Osteoblast (primary cell): ENCODE measurements around the gene SIX4. TPM values are rescaled to one million over a fixed set of nuclear protein-coding genes. Genes with fewer than 3 reads are reported as not detected.
A peak's percentile ranks its signal among the peaks of the same experiment; 100 is the strongest.

Experiments
- DNase-seq: peaks from one replicate; pipeline ENCODE4 v3.0.0; 2011; ENCODE audit warnings: low spot score, mixed read lengths; ENCODE audit not compliant: insufficient read length; ENCODE audit errors: missing footprints
- H2AFZ ChIP-seq: 2 replicates; pipeline ENCODE4 v1.6.0; 2011; ENCODE audit warnings: mild to moderate bottlenecking, low read length
- H3K27ac ChIP-seq: 2 replicates; pipeline ENCODE4 v1.5.1; 2011; ENCODE audit warnings: mild to moderate bottlenecking, low read depth, low read length, moderate library complexity
- H3K27me3 ChIP-seq: 2 replicates; pipeline ENCODE4 v1.6.0; 2012; ENCODE audit warnings: mild to moderate bottlenecking, control low read depth, inconsistent platforms, low read length, moderate library complexity; ENCODE audit not compliant: insufficient read depth
- H3K36me3 ChIP-seq: 2 replicates; pipeline ENCODE4 v1.5.1; 2011; ENCODE audit warnings: mild to moderate bottlenecking, low read length, control low read depth, moderate library complexity; ENCODE audit not compliant: insufficient read depth
- H3K4me1 ChIP-seq: 2 replicates; pipeline ENCODE4 v1.5.1; 2011; ENCODE audit warnings: mild to moderate bottlenecking, low read length, control low read depth, moderate library complexity; ENCODE audit not compliant: insufficient read depth
- H3K4me2 ChIP-seq: 2 replicates; pipeline ENCODE4 v1.6.0; 2011; ENCODE audit warnings: mild to moderate bottlenecking, low read length; ENCODE audit not compliant: insufficient read depth
- H3K4me3 ChIP-seq: fragments of 200-600 bp; sonication (generic); 3 replicates; pipeline ENCODE4 v1.5.1; 2012; ENCODE audit warnings: mild to moderate bottlenecking, low read length, inconsistent platforms; ENCODE audit not compliant: insufficient read depth
- H3K79me2 ChIP-seq: 2 replicates; pipeline ENCODE4 v1.6.0; 2012; ENCODE audit warnings: mild to moderate bottlenecking, low read length, control low read depth, inconsistent platforms; ENCODE audit not compliant: insufficient read depth
- H3K9me3 ChIP-seq: 2 replicates; pipeline ENCODE4 v1.5.1; 2011; ENCODE audit warnings: low read depth, low read length, control low read depth
- H4K20me1 ChIP-seq: 2 replicates; pipeline ENCODE4 v1.6.0; 2012; ENCODE audit warnings: mild to moderate bottlenecking, low read length, control low read depth; ENCODE audit not compliant: insufficient read depth
- total RNA-seq: library from RNA; depleted of rRNA; stranded (reverse); fragments of >200 nt; gene quantifications from 2 replicates; pipeline ENCODE4 v1.2.3, GENCODE V29; 2012
- TF ChIP-seq, protein P1 (sequence below): IDR thresholded peaks from 2 replicates; pipeline ENCODE4 v1.5.1; 2011; ENCODE audit warnings: mild to moderate bottlenecking, low read depth, low read length, moderate library complexity; ENCODE audit errors: extremely low read depth

The SIX4 gene
- total RNA-seq, 1 donor, result 14.5 TPM

DNA sequence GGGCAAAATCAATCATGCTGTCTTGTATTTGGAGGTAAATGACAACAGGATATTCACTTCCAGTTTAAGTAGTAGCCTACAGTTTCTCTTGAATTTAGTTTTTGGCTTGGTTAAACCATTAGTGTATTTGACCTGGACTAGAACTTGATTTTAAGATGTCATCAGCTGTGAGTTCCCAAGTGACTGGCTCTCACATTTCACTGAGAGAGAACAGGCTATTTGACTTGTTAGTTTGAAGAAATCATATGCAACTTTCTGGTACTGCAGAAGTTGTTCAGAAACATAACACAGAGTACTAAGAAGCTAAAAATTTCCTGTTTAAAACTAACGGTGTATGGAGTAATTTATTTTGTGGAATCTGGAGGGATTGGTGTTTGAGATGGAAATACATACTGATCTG is 32.7 kb upstream of the SIX4 start:
- Histone ChIP-seq H3K4me1 (peaks cover 15% of the 10 kb centered on the region), H2AFZ (no peak overlapping the region), H3K9me3 (no peaks in the 10 kb centered on the region), H3K4me3 (no peak overlapping the region), H3K27me3 (no peaks in the 10 kb centered on the region), H3K79me2 (peaks cover 73% of the 10 kb centered on the region), H4K20me1 (peaks cover 16% of the 10 kb centered on the region), H3K4me2 (peak overlapping the region; percentile 63), H3K36me3 (no peaks in the 10 kb centered on the region), H3K27ac (peak overlapping the region; percentile 51)
- TF ChIP-seq, protein P1, sequence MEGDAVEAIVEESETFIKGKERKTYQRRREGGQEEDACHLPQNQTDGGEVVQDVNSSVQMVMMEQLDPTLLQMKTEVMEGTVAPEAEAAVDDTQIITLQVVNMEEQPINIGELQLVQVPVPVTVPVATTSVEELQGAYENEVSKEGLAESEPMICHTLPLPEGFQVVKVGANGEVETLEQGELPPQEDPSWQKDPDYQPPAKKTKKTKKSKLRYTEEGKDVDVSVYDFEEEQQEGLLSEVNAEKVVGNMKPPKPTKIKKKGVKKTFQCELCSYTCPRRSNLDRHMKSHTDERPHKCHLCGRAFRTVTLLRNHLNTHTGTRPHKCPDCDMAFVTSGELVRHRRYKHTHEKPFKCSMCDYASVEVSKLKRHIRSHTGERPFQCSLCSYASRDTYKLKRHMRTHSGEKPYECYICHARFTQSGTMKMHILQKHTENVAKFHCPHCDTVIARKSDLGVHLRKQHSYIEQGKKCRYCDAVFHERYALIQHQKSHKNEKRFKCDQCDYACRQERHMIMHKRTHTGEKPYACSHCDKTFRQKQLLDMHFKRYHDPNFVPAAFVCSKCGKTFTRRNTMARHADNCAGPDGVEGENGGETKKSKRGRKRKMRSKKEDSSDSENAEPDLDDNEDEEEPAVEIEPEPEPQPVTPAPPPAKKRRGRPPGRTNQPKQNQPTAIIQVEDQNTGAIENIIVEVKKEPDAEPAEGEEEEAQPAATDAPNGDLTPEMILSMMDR, result no peak
- peak; percentile 79 for DNase-seq

DNA sequence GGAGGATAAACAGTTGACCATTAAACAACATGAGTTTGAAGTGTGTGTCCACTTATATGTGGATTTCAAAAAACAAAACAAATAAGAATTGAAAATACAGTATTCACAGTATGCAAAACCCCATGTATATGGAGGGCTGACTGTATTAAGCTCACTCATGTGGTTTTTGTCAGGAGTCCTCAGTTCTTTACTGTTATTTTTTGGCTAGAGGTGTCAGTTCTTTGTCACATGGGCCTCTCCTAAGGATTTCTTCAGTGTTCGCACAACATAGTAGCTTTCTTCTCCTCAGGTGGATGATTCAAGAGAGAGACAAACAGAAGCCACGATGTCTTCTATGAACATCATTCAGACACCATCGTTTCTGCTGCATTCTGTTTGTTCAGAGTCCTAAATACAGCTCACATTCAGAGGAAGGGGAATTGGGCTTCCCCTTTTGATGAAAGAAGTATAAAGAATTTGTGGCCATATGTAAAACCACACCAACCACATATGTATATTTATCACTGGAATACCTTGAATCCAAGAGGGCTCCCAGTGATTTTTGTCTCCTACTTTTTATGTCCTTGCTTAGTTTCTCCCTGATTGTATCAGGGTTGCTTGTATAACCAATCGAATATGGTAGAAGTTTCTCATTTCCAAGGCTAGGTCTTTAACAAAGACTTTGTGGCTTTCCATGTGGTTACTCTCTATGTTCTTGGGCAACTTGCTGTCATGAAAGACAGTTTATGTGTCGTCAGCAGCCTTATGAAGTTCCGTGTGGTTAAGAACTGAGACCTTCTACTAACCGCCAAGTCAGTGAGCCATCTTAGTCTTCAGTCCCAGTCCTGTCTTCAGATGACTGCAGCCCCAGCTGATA is 29.3 kb upstream of the SIX4 start:
- H3K79me2 ChIP-seq, result peaks cover 68% of the 10 kb centered on the region
- H3K4me3 ChIP-seq, result no peak overlapping the region
- H3K36me3 ChIP-seq, result no peaks in the 10 kb centered on the region
- no peak overlapping the region for H3K4me2 ChIP-seq
- no peak overlapping the region for H3K27ac ChIP-seq
- peaks cover 15% of the 10 kb centered on the region for H3K4me1 ChIP-seq
- TF ChIP-seq, protein P1, result no peak
- DNase-seq, result no peak
- no peaks in the 10 kb centered on the region for H3K27me3 ChIP-seq
- no peak overlapping the region for H2AFZ ChIP-seq
- no peaks in the 10 kb centered on the region for H3K9me3 ChIP-seq
- H4K20me1 ChIP-seq, result peaks cover 20% of the 10 kb centered on the region

DNA sequence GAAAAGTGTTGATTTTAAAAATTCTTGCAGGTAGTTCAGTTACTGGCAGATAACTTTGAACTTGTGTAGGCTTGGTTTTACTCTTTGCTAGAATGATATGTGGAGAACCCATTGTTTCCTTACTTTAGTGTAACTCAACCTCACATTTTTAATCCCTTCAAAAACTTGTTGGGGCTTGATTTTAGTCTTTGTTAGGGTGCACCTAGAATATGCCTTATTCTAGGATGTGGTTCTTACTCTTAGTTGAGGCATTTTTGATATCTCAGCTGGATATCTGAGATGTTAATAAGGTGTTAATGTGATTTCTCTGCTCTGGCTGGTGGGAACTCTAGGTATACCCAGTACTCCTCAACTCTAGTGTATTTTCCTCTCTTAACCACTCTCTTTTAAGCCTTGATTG is 20.4 kb upstream of the SIX4 start:
- Histone ChIP-seq H3K27ac (no peak overlapping the region), H3K9me3 (no peaks in the 10 kb centered on the region), H3K4me1 (no peaks in the 10 kb centered on the region), H3K4me2 (no peak overlapping the region), H2AFZ (no peak overlapping the region), H3K79me2 (peaks cover 87% of the 10 kb centered on the region), H3K36me3 (no peaks in the 10 kb centered on the region), H3K27me3 (no peaks in the 10 kb centered on the region), H3K4me3 (no peak overlapping the region), H4K20me1 (peaks cover 17% of the 10 kb centered on the region)
- TF ChIP-seq, protein P1, result no peak
- no peak for DNase-seq

DNA sequence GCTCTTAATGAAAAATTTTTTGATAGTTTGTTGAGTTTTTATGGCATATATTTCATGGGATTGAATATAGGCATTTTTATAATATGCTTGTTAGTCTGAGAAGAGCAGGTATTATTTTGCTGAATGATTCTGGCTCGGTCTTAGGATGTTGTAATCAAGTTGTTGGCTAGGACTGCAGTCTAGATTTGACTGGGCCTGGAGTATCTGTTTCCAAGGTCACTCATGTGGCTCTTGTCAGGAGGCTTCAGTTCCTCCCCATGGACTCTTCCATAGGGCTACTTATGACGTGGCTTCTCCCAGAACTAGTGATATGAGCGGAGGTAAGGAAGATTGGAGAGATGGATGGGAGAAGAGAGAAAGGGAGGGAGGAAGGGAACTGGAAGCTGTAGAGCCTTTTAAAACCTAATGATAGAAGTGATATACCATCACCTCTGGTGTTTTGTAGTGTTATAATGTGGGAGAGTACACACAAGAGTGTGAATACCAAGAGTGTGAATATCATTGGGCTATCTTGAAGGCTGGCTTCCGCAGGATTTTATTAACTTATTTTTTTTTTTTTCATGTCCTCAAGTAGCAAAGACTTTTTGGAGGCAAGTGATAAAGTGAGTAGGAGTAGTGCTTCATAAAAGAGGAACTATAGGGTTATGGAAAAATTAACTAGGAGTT is 14.8 kb upstream of the SIX4 start:
- H3K27ac ChIP-seq, result no peak overlapping the region
- DNase-seq, result no peak
- H3K4me2 ChIP-seq, result no peak overlapping the region
- H3K27me3 ChIP-seq, result no peaks in the 10 kb centered on the region
- TF ChIP-seq, protein P1, result no peak
- no peak overlapping the region for H2AFZ ChIP-seq
- peaks cover 88% of the 10 kb centered on the region for H3K79me2 ChIP-seq
- no peaks in the 10 kb centered on the region for H3K9me3 ChIP-seq
- H3K4me3 ChIP-seq, result no peak overlapping the region
- peaks cover 14% of the 10 kb centered on the region for H3K4me1 ChIP-seq
- no peaks in the 10 kb centered on the region for H3K36me3 ChIP-seq
- H4K20me1 ChIP-seq, result peaks cover 5% of the 10 kb centered on the region
